Nephron progenitor cell (in vitro differentiated cells): ENCODE results near the gene EP400.

ENCODE experiments used
- DNase-seq: peaks from one replicate; pipeline ENCODE4 v3.0.0; 2021
- H3K27ac Mint-ChIP-seq: 2 replicates; pipeline ENCODE4 v1.8.0; 2021; ENCODE audit warnings: mild to moderate bottlenecking, moderate library complexity, mixed read lengths
- H3K27me3 Mint-ChIP-seq: 2 replicates; pipeline ENCODE4 v1.8.0; 2021; ENCODE audit warnings: mild to moderate bottlenecking, low read depth, mixed read lengths; ENCODE audit not compliant: poor library complexity
- H3K36me3 Mint-ChIP-seq: 2 replicates; pipeline ENCODE4 v1.8.0; 2021; ENCODE audit warnings: low read depth, mixed read lengths
- H3K4me1 Mint-ChIP-seq: 2 replicates; pipeline ENCODE4 v1.8.0; 2021; ENCODE audit warnings: mixed read lengths
- H3K4me3 Mint-ChIP-seq: 2 replicates; pipeline ENCODE4 v1.8.0; 2021; ENCODE audit warnings: mild to moderate bottlenecking, moderate library complexity, mixed read lengths
- H3K9me3 Mint-ChIP-seq: 2 replicates; pipeline ENCODE4 v1.8.0; 2021; ENCODE audit warnings: mild to moderate bottlenecking, moderate library complexity, mixed read lengths
- CTCF ChIP-seq: fragments of 200-600 bp; sonication (generic); IDR thresholded peaks from 2 replicates; pipeline ENCODE4 v1.5.0; 2021; ENCODE audit warnings: antibody characterized with exemption

EP400 gene

DNA sequence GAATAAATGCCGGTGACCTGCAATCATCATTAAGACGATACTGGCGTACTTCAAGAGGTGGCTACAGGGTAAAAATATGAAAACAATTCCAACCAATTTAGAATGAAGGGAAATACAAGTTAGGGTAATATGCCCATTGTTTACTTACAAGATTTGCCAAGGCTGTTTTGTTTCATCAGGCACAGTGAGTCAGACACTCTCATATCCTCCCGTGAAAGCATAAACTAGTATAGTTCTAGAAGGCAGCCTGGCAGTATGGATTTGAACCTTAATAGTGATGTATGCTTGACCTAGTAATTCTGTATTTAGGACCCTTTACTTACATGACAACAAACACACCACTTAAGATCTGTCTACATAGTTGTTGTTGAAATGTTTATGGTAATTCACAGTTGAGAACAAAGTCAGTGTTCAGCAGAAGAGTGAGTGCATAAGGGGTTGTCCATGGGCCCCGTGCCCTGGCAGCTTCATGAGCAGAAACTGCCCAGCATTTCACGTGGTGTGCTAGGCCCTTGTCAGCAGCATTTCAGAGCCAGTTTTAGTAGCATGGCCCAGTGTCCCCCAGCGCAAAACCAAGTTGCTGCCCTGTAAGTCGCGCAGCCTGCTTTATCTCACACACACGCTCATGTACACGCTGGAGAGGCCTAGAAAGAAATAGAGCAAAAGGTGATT lies 80.8 kb downstream of the EP400 start:
- Mint-ChIP-seq H3K4me3 (no peak overlapping the region), H3K36me3 (peaks cover 75% of the 10 kb centered on the region), H3K27ac (peak overlapping the region; percentile 21), H3K27me3 (peaks cover 6% of the 10 kb centered on the region), H3K9me3 (no peaks in the 10 kb centered on the region), H3K4me1 (no peaks in the 10 kb centered on the region)
- TF ChIP-seq CTCF: no peak
- DNase-seq: no peak

- no peak for DNase-seq
- no peak for TF ChIP-seq CTCF
- Mint-ChIP-seq H3K27me3 (peaks cover 6% of the 10 kb centered on the region), H3K36me3 (peaks cover 87% of the 10 kb centered on the region), H3K4me3 (no peak overlapping the region), H3K27ac (peak overlapping the region; percentile 51), H3K4me1 (no peaks in the 10 kb centered on the region), H3K9me3 (no peaks in the 10 kb centered on the region)
These were observed 83.9 kb downstream of the EP400 start for GRCh38 chr12:132033627-132034026.

GRCh38 chr12:132036063-132036683 lies 86.4 kb downstream of the EP400 start:
- TF ChIP-seq CTCF: no peak

GRCh38 chr12:132040906-132041606 lies 91.3 kb downstream of the EP400 start:
- no peaks in the 10 kb centered on the region for H3K4me1 Mint-ChIP-seq
- peak overlapping the region; percentile 70 for H3K27ac Mint-ChIP-seq
- H3K4me3 Mint-ChIP-seq: no peak overlapping the region
- H3K27me3 Mint-ChIP-seq: no peaks in the 10 kb centered on the region
- peaks cover 67% of the 10 kb centered on the region for H3K36me3 Mint-ChIP-seq
- DNase-seq: no peak
- no peak for TF ChIP-seq CTCF
- no peaks in the 10 kb centered on the region for H3K9me3 Mint-ChIP-seq

More at GRCh38 chr12:132036063-132036683, 86.4 kb downstream of the EP400 start:
- Mint-ChIP-seq H3K36me3 (peaks cover 76% of the 10 kb centered on the region), H3K4me3 (no peak overlapping the region), H3K27me3 (peaks cover 6% of the 10 kb centered on the region), H3K27ac (no peak overlapping the region), H3K9me3 (no peaks in the 10 kb centered on the region), H3K4me1 (no peaks in the 10 kb centered on the region)
- DNase-seq: no peak

- no peaks in the 10 kb centered on the region for H3K9me3 Mint-ChIP-seq
- H3K36me3 Mint-ChIP-seq: peaks cover 70% of the 10 kb centered on the region
- no peak for TF ChIP-seq CTCF
- DNase-seq: no peak
- no peaks in the 10 kb centered on the region for H3K27me3 Mint-ChIP-seq
- H3K4me3 Mint-ChIP-seq: no peak overlapping the region
- H3K4me1 Mint-ChIP-seq: no peaks in the 10 kb centered on the region
- H3K27ac Mint-ChIP-seq: no peak overlapping the region
These were observed 93.5 kb downstream of the EP400 start for GRCh38 chr12:132043216-132043615.
